HG02981 (cell line): ENCODE data around the gene NUDT4.

Experiments
- ATAC-seq: cut with Tn5 transposase; IDR thresholded peaks from one replicate; pipeline ENCODE4 v1.9.1; 2021; ENCODE audit warnings: mild to moderate bottlenecking, moderate library complexity; ENCODE audit not compliant: unreplicated experiment

The NUDT4 gene

GRCh38 chr12:93377252-93378195 lies at the start of gene NUDT4:
Gene NUDT4, plus strand, starts transcription at chr12:93377925. Its CDS starts 398 bp downstream, at chr12:93378323.
- peak; percentile 70 for ATAC-seq

- no peak for ATAC-seq
Observed at GRCh38 chr12:93333054-93333453, 44.7 kb upstream of the NUDT4 start.

- no peak for ATAC-seq
Observed at GRCh38 chr12:93333828-93334227, 43.9 kb upstream of the NUDT4 start.

GRCh38 chr12:93335603-93336162 lies 42.0 kb upstream of the NUDT4 start:
- no peak for ATAC-seq

GRCh38 chr12:93336291-93336741 lies 41.4 kb upstream of the NUDT4 start:
- ATAC-seq: no peak

- ATAC-seq: no peak
Observed at GRCh38 chr12:93338598-93338997, 39.1 kb upstream of the NUDT4 start.

GRCh38 chr12:93339695-93340094 lies 38.0 kb upstream of the NUDT4 start:
- no peak for ATAC-seq

GRCh38 chr12:93341409-93342049 lies 36.2 kb upstream of the NUDT4 start:
- no peak for ATAC-seq

- no peak for ATAC-seq
Observed at GRCh38 chr12:93347054-93347785, 30.5 kb upstream of the NUDT4 start.

GRCh38 chr12:93348575-93349435 lies 28.9 kb upstream of the NUDT4 start:
- ATAC-seq: no peak

GRCh38 chr12:93351726-93352125 lies 26.0 kb upstream of the NUDT4 start:
- ATAC-seq: no peak

GRCh38 chr12:93352321-93352720 lies 25.4 kb upstream of the NUDT4 start:
- ATAC-seq: no peak

GRCh38 chr12:93356214-93356613 lies 21.5 kb upstream of the NUDT4 start:
- ATAC-seq: no peak

GRCh38 chr12:93358058-93358457 lies 19.7 kb upstream of the NUDT4 start:
- ATAC-seq: peak; percentile 88

GRCh38 chr12:93358821-93359220 lies 18.9 kb upstream of the NUDT4 start:
- ATAC-seq: no peak

GRCh38 chr12:93360688-93361087 lies 17.0 kb upstream of the NUDT4 start:
- no peak for ATAC-seq

GRCh38 chr12:93361151-93361919 lies 16.4 kb upstream of the NUDT4 start:
- ATAC-seq: no peak

- peak; percentile 84 for ATAC-seq
Observed at GRCh38 chr12:93363841-93364297, 13.9 kb upstream of the NUDT4 start.
